ENCODE measurements around the gene SPOCK1. TPM values are rescaled to one million over a fixed set of nuclear protein-coding genes. Genes with fewer than 3 reads are reported as not detected.

SPOCK1 gene
- total RNA-seq, 1 donor from 2014 or later: 28.6 TPM

- no peaks in the 10 kb centered on the region for H3K9me3 ChIP-seq (replicated peaks)
- no peaks in the 10 kb centered on the region for H3K4me1 ChIP-seq
- TF ChIP-seq, protein P1, sequence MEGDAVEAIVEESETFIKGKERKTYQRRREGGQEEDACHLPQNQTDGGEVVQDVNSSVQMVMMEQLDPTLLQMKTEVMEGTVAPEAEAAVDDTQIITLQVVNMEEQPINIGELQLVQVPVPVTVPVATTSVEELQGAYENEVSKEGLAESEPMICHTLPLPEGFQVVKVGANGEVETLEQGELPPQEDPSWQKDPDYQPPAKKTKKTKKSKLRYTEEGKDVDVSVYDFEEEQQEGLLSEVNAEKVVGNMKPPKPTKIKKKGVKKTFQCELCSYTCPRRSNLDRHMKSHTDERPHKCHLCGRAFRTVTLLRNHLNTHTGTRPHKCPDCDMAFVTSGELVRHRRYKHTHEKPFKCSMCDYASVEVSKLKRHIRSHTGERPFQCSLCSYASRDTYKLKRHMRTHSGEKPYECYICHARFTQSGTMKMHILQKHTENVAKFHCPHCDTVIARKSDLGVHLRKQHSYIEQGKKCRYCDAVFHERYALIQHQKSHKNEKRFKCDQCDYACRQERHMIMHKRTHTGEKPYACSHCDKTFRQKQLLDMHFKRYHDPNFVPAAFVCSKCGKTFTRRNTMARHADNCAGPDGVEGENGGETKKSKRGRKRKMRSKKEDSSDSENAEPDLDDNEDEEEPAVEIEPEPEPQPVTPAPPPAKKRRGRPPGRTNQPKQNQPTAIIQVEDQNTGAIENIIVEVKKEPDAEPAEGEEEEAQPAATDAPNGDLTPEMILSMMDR (IDR thresholded peaks at IDR 0.05; ENCODE audit: borderline replicate concordance): no peak
- DNase-seq: no peak
- no peak overlapping the region for H3K4me3 ChIP-seq
- no peaks in the 10 kb centered on the region for H3K36me3 ChIP-seq
- intact Hi-C loops (cut with micrococcal nuclease): no loop called here
- H3K27ac ChIP-seq (replicated peaks): no peak overlapping the region
- H3K27me3 ChIP-seq (ENCODE audit: low read depth): peaks cover 33% of the 10 kb centered on the region
Observed at GRCh38 chr5:137085206-137085605, 413.9 kb downstream of the SPOCK1 start.

GRCh38 chr5:137084016-137084415 lies 415.1 kb downstream of the SPOCK1 start:
- Histone ChIP-seq H3K4me3 (no peak overlapping the region), H3K4me1 (no peaks in the 10 kb centered on the region), H3K9me3 (replicated peaks) (no peaks in the 10 kb centered on the region), H3K27me3 (ENCODE audit: low read depth) (peaks cover 43% of the 10 kb centered on the region), H3K27ac (replicated peaks) (no peak overlapping the region), H3K36me3 (no peaks in the 10 kb centered on the region)
- intact Hi-C loops (cut with micrococcal nuclease): no loop called here
- TF ChIP-seq, protein P1 (IDR thresholded peaks at IDR 0.05; ENCODE audit: borderline replicate concordance): no peak
- DNase-seq: no peak

DNA sequence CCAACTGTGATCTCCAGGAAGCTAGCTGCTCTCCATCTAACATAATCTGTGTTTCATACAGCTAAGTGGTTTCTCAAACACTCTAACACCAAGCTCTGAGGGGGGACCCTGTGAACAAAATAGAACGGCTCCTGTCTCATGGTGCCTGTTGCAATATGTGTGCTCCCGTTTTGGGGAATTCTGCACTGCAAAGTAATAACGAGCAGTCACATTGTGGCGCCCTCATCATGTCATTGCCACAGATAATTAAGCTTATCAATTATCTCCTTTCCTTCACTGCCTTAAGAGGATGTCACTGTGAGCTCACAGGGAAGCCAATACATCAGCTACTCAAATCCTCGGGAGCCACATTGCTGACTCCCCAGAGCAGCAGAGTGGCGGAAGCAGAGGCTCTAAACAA lies 416.2 kb downstream of the SPOCK1 start:
- TF ChIP-seq, protein P1 (IDR thresholded peaks at IDR 0.05; ENCODE audit: borderline replicate concordance): no peak
- Histone ChIP-seq H3K36me3 (no peaks in the 10 kb centered on the region), H3K4me3 (no peak overlapping the region), H3K4me1 (no peaks in the 10 kb centered on the region), H3K27ac (replicated peaks) (no peak overlapping the region), H3K9me3 (replicated peaks) (no peaks in the 10 kb centered on the region), H3K27me3 (ENCODE audit: low read depth) (peaks cover 51% of the 10 kb centered on the region)
- intact Hi-C loops (cut with micrococcal nuclease): no loop called here
- DNase-seq: no peak

DNA sequence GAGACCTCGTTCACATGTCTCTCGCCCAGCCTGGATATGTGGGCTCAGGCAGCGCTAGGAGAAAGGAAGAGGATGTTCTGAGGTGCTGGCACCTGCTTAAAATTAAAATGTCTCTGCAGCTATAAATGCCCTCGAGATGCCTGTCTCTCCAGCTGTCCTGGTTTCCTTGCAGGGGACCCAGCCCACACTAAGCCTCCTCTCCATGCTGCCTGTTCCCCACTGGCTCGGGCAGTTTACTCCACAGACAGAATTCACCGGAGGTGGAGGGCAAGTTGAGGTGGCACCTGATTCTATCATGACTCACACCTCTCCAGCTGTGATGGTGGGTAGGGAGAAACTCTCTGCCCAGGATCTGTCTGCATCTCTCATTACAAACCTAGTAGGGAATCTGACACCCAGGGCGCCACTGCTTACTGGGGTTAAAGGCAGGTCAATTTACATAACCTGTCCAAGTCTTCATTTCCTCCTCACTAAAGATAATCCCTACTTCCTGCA lies 420.9 kb downstream of the SPOCK1 start:
- no peak overlapping the region for H3K27ac ChIP-seq (replicated peaks)
- H3K36me3 ChIP-seq: no peaks in the 10 kb centered on the region
- H3K4me1 ChIP-seq: peaks cover 4% of the 10 kb centered on the region
- intact Hi-C loops (cut with micrococcal nuclease): no loop called here
- H3K4me3 ChIP-seq: no peak overlapping the region
- no peak for DNase-seq
- TF ChIP-seq, protein P1 (IDR thresholded peaks at IDR 0.05; ENCODE audit: borderline replicate concordance): no peak
- peaks cover 17% of the 10 kb centered on the region for H3K27me3 ChIP-seq (ENCODE audit: low read depth)
- no peaks in the 10 kb centered on the region for H3K9me3 ChIP-seq (replicated peaks)

GRCh38 chr5:137075163-137075970 lies 423.8 kb downstream of the SPOCK1 start:
- no peaks in the 10 kb centered on the region for H3K9me3 ChIP-seq (replicated peaks)
- H3K36me3 ChIP-seq: no peaks in the 10 kb centered on the region
- intact Hi-C loops (cut with micrococcal nuclease): no loop called here
- H3K27ac ChIP-seq (replicated peaks): no peak overlapping the region
- TF ChIP-seq, protein P1 (IDR thresholded peaks at IDR 0.05; ENCODE audit: borderline replicate concordance): peak; percentile 70
- H3K4me1 ChIP-seq: peaks cover 26% of the 10 kb centered on the region
- no peak overlapping the region for H3K4me3 ChIP-seq
- peak; percentile 36 for DNase-seq
- peaks cover 17% of the 10 kb centered on the region for H3K27me3 ChIP-seq (ENCODE audit: low read depth)

Data from left ventricle myocardium inferior (tissue), 1 donor.